ENCODE data around the gene VANGL2. TPM values are rescaled to one million over a fixed set of nuclear protein-coding genes. Genes with fewer than 3 reads are reported as not detected.

The VANGL2 gene
- polyA plus RNA-seq, 6 donors from 2014 or later = 0.05 to 0.19 (median 0.08) TPM; not detected in 1

DNA sequence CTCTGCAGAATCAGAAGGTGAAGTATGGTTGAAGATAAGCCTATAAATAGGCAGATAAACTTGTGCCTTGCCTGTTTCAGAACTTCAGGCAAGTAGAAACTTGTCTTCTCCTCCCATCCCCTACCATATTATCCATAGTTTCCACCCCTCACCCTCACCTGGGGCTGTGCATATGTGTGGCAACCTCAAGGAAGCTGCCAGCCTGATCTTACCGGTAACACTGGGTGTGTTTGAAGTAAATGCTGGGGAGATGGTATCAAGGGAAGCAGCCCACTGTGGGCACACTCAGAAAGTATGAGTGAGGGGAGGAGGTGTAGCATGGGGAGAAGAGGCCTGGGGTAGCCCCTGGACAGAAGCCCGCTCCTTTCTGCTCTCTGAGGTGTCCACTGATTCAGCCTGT lies 14.5 kb downstream of the VANGL2 start:
- Mint-ChIP-seq H3K4me1 (peaks cover 4 to 10% (median 9%) of the 10 kb centered on the region in 3 donors), H3K36me3 (no peaks in the 10 kb centered on the region), H3K9me3 (no peaks in the 10 kb centered on the region), H3K27me3 (no peaks in the 10 kb centered on the region), H3K4me3 (no peak overlapping the region), H3K27ac (no peak overlapping the region)
- DNase-seq (no peak), ATAC-seq (ENCODE audit: low read depth in 2 of 2) (no peak)

DNA sequence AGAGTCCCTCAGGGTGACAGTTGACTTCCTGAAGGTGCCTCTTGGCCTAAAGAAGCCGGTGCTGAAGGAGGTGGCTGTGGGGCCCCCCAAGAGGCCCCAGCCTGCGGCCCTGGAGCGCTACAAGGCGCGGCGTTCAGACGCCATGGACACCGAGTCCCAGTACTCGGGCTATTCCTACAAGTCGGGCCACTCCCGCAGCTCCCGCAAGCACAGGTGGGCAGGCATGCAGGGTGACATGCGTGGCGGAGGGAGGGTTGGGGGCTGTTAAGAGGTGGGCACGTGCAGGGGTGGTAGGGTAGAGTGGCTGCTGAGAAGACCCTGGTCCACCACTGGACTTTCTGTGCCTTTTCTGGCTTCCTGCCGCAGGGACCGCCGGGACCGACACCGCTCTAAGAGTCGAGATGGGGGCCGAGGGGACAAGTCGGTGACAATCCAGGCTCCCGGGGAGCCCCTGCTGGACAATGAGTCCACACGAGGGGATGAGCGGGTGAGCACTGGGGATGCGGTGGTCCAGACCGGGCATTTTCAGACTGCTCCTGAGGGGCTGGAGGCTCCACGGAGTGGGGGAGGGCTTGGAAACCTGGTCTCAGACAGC lies 15.4 kb downstream of the VANGL2 start:
- no peak overlapping the region for H3K4me3 Mint-ChIP-seq
- DNase-seq (no peak), ATAC-seq (ENCODE audit: low read depth in 2 of 2) (no peak)
- H3K27ac Mint-ChIP-seq = peak overlapping the region in 1 of 6 donors; percentile 57
- no peaks in the 10 kb centered on the region for H3K36me3 Mint-ChIP-seq
- peaks cover 0 to 2% (median 0%) of the 10 kb centered on the region in 3 donors for H3K27me3 Mint-ChIP-seq
- H3K4me1 Mint-ChIP-seq = peaks cover 4 to 9% (median 9%) of the 10 kb centered on the region in 3 donors
- no peaks in the 10 kb centered on the region for H3K9me3 Mint-ChIP-seq

DNA sequence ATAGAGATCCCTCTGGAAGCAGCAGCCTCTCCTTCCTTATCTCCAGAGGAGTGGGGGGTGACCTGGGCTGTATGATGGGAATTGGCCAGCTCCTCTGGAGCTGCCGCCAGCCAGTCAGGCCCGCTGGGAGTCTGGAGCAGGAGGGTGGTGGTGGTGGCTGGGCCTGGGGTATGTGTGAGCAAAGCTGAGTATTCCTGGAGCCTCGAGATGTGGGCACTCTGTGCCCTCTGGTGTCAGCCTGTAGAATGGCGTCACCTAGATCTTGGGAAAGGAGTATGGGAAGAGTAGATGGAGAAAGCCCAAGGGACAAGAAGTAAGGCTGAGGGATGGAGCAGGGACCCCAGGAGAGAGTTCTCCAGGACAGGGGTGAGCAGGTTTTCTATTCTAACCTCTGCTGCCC lies 16.0 kb downstream of the VANGL2 start:
- H3K4me1 Mint-ChIP-seq = peaks cover 3 to 9% (median 4%) of the 10 kb centered on the region in 3 donors
- no peak for DNase-seq
- ATAC-seq (ENCODE audit: low read depth in 2 of 2) = no peak
- H3K27ac Mint-ChIP-seq = no peak overlapping the region
- H3K9me3 Mint-ChIP-seq = no peaks in the 10 kb centered on the region
- H3K27me3 Mint-ChIP-seq = peaks cover 0 to 5% (median 0%) of the 10 kb centered on the region in 3 donors
- no peaks in the 10 kb centered on the region for H3K36me3 Mint-ChIP-seq
- no peak overlapping the region for H3K4me3 Mint-ChIP-seq

DNA sequence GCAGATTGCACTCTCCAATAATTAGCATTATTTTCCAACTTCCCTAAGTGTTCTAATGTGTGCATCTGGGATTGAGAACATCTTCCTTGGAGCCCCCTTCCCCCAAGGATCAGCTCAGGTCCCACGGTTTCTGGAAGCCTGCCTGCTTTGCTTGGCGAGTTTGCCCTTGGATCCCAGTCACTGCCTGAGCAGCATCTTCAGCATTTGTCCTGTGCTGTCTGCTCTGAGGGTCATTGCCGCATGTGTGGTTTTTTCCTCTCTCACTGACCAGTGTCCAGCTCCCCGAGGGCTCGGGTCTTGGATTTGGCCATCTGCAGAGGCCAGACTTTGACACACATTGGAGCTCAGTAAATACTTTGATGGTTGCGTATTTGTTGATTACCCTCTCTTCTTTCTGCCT lies 18.1 kb downstream of the VANGL2 start:
- H3K9me3 Mint-ChIP-seq = no peaks in the 10 kb centered on the region
- no peak for ATAC-seq (ENCODE audit: low read depth in 2 of 2)

DNA sequence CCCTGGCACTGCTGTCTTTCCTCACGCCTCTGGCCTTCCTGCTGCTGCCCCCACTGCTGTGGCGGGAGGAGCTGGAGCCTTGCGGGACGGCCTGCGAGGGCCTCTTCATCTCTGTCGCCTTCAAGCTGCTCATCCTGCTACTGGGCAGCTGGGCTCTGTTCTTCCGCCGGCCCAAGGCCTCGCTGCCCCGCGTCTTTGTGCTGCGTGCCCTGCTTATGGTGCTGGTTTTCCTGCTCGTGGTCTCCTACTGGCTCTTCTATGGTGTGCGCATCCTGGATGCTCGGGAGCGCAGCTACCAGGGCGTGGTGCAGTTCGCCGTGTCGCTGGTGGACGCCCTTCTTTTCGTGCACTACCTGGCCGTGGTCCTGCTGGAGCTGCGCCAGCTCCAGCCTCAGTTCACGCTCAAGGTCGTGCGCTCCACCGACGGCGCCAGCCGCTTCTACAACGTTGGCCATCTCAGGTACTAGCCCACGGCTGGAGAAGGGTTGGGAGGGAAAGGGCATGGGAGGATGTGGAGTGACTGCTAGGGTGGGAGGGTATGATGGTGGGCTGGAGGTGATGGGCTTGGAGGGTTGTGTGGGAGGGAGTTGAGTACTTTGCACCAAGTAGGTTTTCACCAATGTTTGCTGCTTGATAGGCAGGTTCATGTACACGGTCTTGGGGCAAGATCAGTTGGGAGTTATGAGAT lies 18.9 kb downstream of the VANGL2 start:
- DNase-seq = no peak
- no peaks in the 10 kb centered on the region for H3K9me3 Mint-ChIP-seq
- H3K27ac Mint-ChIP-seq = peak overlapping the region in 2 of 6 donors; percentile 47 to 56
- peaks cover 0 to 5% (median 4%) of the 10 kb centered on the region in 3 donors for H3K4me1 Mint-ChIP-seq
- H3K27me3 Mint-ChIP-seq = peaks cover 0 to 5% (median 0%) of the 10 kb centered on the region in 3 donors
- H3K4me3 Mint-ChIP-seq = no peak overlapping the region
- no peak for ATAC-seq (ENCODE audit: low read depth in 2 of 2)
- no peaks in the 10 kb centered on the region for H3K36me3 Mint-ChIP-seq

More for the DNA sequence above, 18.1 kb downstream of the VANGL2 start:
- Mint-ChIP-seq H3K4me3 (no peak overlapping the region), H3K27ac (peak overlapping the region in 1 of 6 donors; percentile 93), H3K4me1 (peaks cover 3 to 5% (median 4%) of the 10 kb centered on the region in 3 donors), H3K27me3 (peaks cover 0 to 5% (median 0%) of the 10 kb centered on the region in 3 donors), H3K36me3 (no peaks in the 10 kb centered on the region)
- no peak for DNase-seq

DNA sequence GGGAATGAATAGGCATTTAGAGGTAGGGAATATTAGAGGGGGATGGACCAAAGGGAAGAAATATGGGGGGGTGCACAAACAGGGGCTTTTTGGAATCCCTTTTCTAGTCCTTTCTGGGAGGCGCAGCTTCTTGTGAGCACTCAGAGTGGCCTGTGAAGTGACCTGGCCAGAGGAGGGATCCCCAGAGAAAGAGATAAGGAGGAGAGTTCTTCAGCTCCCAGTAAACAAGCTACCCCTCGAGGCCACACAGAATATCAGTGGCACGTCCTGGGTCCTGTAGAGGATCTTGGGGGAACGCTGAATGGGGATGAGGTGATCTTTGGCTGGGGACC lies 19.4 kb downstream of the VANGL2 start:
- Mint-ChIP-seq H3K9me3 (no peaks in the 10 kb centered on the region), H3K27me3 (peaks cover 0 to 5% (median 0%) of the 10 kb centered on the region in 3 donors), H3K36me3 (no peaks in the 10 kb centered on the region), H3K4me3 (no peak overlapping the region), H3K4me1 (peaks cover 3 to 5% (median 4%) of the 10 kb centered on the region in 3 donors), H3K27ac (peak overlapping the region in 1 of 6 donors; percentile 15)
- ATAC-seq (ENCODE audit: low read depth in 2 of 2) (no peak), DNase-seq (no peak)

DNA sequence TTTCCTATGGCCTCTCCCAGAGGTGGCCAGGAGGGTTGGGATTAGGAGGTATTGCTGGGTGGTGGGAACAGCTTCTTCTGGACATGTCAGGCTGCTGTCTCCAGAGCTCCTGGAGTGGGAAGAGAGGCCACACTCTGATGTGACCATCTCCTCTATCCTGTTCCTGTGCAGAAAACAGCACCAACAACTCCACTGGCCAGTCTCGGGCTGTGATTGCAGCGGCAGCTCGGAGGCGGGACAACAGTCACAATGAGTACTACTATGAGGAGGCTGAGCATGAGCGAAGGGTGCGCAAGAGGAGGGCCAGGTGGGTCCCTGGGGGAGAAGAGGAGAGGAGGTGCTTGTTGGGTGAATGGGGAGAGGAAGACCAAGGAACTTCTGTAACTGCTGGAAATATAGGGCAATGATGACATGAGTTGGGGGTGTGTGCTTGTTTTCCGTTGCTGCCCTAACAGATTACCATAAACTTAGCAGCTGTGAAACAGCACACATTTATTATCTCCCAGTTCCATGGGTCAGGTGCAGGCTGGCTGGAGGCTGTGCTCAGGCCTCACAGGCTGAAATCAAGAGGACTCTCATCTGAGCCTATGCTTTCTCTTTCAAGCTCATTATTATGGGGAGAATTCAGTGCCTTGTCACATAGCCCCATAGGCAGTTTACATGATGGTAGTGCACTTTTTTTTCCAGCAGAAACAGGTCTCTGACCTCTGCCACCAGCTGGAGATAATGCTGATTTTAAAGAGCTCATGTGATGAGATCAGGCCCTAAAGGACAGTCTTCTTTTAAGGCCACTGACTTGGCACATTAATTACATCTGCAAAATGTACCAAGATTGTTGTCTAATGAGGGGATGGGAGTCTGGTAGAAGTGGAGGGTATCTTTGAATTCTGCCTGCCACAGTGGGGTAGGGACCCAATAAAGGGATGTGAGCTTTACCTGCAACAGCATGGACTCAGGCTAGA lies 20.8 kb downstream of the VANGL2 start:
- peaks cover 0 to 6% of the 10 kb centered on the region in 2 donors for H3K36me3 Mint-ChIP-seq
- peak overlapping the region in 3 of 6 donors; percentile 14 to 82 (median 23) for H3K27ac Mint-ChIP-seq
- DNase-seq = no peak
- H3K27me3 Mint-ChIP-seq = peaks cover 0 to 5% (median 0%) of the 10 kb centered on the region in 3 donors
- no peak for ATAC-seq (ENCODE audit: low read depth in 2 of 2)
- peaks cover 5 to 7% (median 7%) of the 10 kb centered on the region in 3 donors for H3K4me1 Mint-ChIP-seq
- H3K9me3 Mint-ChIP-seq = no peaks in the 10 kb centered on the region
- H3K4me3 Mint-ChIP-seq = no peak overlapping the region

DNA sequence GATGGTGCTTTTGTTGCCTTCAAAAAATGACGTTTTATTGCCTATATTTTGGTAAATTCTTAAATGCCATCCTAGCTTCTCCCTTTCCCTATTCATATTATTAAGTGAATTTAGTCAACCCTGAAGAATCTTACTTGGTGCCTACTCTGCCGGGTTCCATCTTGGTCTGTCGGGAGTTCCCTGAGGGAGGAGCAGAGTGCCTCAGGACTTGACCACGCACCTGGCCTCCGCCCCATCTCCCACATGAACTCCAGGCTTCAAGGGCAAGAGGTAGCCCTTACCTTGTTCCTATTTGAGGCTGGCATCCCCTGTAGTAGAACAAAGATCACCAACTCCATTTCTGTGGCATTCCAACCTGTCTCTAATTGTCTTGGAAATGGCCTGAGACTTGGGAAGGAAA lies 21.5 kb downstream of the VANGL2 start:
- peaks cover 0 to 5% (median 0%) of the 10 kb centered on the region in 3 donors for H3K27me3 Mint-ChIP-seq
- DNase-seq (no peak), ATAC-seq (ENCODE audit: low read depth in 2 of 2) (no peak)
- no peak overlapping the region for H3K27ac Mint-ChIP-seq
- H3K4me1 Mint-ChIP-seq = peaks cover 5 to 9% (median 7%) of the 10 kb centered on the region in 3 donors
- no peaks in the 10 kb centered on the region for H3K9me3 Mint-ChIP-seq
- peaks cover 0 to 6% of the 10 kb centered on the region in 2 donors for H3K36me3 Mint-ChIP-seq
- H3K4me3 Mint-ChIP-seq = no peak overlapping the region

DNA sequence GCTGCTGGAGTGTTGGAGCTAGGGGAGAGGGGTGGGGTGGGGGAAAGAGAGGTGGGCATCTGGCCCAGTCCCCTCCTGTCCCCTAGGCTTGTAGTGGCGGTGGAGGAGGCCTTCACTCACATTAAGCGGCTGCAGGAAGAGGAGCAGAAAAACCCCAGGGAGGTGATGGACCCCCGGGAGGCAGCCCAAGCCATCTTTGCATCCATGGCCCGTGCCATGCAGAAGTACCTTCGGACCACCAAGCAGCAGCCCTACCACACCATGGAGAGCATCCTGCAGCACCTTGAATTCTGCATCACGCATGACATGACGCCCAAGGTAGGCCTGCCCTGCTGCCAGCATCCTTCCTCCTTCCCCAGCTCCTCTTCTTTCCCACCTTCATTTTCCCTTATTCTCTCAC lies 23.6 kb downstream of the VANGL2 start:
- DNase-seq = no peak
- Mint-ChIP-seq H3K4me1 (peaks cover 19 to 22% (median 21%) of the 10 kb centered on the region in 3 donors), H3K9me3 (no peaks in the 10 kb centered on the region), H3K4me3 (no peak overlapping the region), H3K27ac (no peak overlapping the region), H3K36me3 (peaks cover 0 to 6% of the 10 kb centered on the region in 2 donors), H3K27me3 (peaks cover 0 to 5% (median 0%) of the 10 kb centered on the region in 3 donors)
- ATAC-seq (ENCODE audit: low read depth in 2 of 2) = no peak

DNA sequence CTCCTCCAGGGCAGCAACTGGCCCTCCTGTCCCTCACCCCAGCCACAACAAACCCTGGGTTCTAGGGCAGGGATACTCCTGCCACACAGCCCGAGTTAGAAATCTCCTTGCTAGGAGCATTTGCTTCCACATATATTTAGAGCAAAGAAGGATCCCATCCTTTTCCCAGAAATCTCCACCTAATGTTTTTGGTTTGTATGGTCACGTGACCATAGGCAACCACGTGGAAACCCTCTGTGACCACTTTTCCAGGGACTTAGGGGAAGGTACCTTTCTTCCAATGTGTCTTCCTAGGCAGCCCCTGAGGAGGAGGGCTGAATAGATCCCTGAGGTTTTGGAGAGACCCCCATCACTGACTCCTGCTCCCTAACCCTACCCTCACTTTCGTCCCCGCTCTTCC lies 25.5 kb downstream of the VANGL2 start:
- no peak for ATAC-seq (ENCODE audit: low read depth in 2 of 2)
- H3K27me3 Mint-ChIP-seq = peaks cover 0 to 2% (median 0%) of the 10 kb centered on the region in 3 donors
- peaks cover 0 to 6% of the 10 kb centered on the region in 2 donors for H3K36me3 Mint-ChIP-seq
- DNase-seq = no peak
- peak overlapping the region in 3 of 6 donors; percentile 26 to 97 (median 93) for H3K27ac Mint-ChIP-seq
- peaks cover 34 to 40% (median 38%) of the 10 kb centered on the region in 3 donors for H3K4me1 Mint-ChIP-seq
- H3K4me3 Mint-ChIP-seq = no peak overlapping the region
- no peaks in the 10 kb centered on the region for H3K9me3 Mint-ChIP-seq

DNA sequence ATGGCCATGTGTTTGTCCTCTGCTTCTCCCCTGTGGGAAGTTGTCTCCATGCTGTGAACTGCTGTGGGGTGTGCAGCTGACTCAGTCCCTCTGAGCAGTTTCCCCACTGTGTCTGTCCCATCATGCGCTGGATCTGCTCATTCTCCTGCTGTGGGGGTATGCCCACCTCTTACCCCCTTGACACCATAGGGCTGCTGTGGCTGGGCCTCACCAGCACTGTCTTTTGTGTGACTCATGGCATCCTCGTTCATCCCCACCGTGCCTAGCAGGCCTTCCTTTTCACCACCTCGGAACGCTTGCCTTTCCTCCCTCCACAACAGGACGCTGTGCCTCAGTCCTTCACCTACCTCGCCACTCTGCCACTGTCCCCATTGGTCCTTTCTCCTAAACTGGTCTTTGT lies 27.3 kb downstream of the VANGL2 start:
- Mint-ChIP-seq H3K4me3 (peak overlapping the region in 2 of 8 donors; percentile 41 to 60), H3K27me3 (no peaks in the 10 kb centered on the region)

DNA sequence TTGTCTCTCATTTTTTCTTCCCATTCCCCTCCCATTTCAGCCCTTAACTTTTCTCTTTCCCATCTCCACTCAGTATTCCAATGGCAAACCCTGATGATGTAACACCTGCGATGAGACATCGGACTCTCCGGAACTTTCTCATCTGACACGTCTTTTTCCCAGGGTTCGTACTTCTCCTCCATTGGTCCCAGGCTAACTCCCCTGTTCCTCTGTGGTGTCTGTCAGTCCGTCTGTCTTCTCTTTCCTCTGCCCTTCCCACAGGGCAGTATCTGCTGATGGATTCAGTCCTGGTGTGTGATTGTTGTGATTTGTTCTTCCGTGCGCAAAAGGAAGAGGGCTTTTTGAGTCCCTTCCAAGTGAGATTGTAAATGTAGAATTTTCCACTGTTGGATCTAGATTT lies 27.7 kb downstream of the VANGL2 start:
- Mint-ChIP-seq H3K4me3 (peak overlapping the region in 2 of 8 donors; percentile 21 to 41), H3K4me1 (peaks cover 56 to 57% (median 57%) of the 10 kb centered on the region in 3 donors), H3K9me3 (peaks cover 0 to 2% (median 0%) of the 10 kb centered on the region in 7 donors), H3K27me3 (no peaks in the 10 kb centered on the region), H3K36me3 (peaks cover 0 to 6% of the 10 kb centered on the region in 2 donors), H3K27ac (peak overlapping the region; percentile 93 to 98 (median 97))
- ATAC-seq (ENCODE audit: low read depth in 2 of 2) = no peak
- DNase-seq = no peak

More for the DNA sequence above, 27.3 kb downstream of the VANGL2 start:
- H3K4me1 Mint-ChIP-seq = peaks cover 52 to 56% (median 52%) of the 10 kb centered on the region in 3 donors
- H3K27ac Mint-ChIP-seq = peak overlapping the region; percentile 93 to 98 (median 97)
- peaks cover 0 to 6% of the 10 kb centered on the region in 2 donors for H3K36me3 Mint-ChIP-seq
- ATAC-seq (ENCODE audit: low read depth in 2 of 2) (no peak), DNase-seq (no peak)
- peaks cover 0 to 2% (median 0%) of the 10 kb centered on the region in 7 donors for H3K9me3 Mint-ChIP-seq

DNA sequence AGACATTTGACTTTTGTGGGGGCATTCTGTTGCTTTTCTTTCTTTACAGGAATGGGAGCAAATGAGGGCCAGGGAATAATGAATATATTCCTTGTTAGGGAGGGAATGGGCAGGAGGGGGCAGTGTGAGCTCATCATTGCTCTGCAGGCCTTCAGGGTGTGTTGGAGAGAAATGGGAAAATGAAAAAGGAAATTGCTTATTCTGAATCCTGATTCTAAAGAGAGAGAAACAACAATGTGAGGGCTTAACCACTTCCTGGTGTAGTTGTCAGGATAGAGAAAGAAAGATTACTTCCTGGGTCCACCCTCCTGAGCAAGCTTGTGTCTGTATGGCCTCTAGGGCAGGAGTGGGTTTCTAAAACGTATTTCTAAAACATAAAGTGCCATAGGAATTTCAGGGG lies 28.3 kb downstream of the VANGL2 start:
- peak in 1 of 2 donors; percentile 8 for ATAC-seq (ENCODE audit: low read depth in 2 of 2)
- peak; percentile 28 for DNase-seq
- H3K4me1 Mint-ChIP-seq = peaks cover 56 to 63% (median 62%) of the 10 kb centered on the region in 3 donors

More for the DNA sequence above, 28.3 kb downstream of the VANGL2 start:
- H3K4me3 Mint-ChIP-seq = peak overlapping the region in 7 of 8 donors; percentile 7 to 85 (median 54)
- H3K9me3 Mint-ChIP-seq = peaks cover 0 to 3% (median 2%) of the 10 kb centered on the region in 7 donors
- no peaks in the 10 kb centered on the region for H3K27me3 Mint-ChIP-seq
- H3K27ac Mint-ChIP-seq = peak overlapping the region; percentile 57 to 99 (median 96)
- H3K36me3 Mint-ChIP-seq = peaks cover 0 to 6% of the 10 kb centered on the region in 2 donors

Data from naive B cell (primary cell).